ENCODE data around the gene IRAK2.

IRAK2 gene

GRCh38 chr3:10286596-10287295 is 122.0 kb downstream of the IRAK2 start:
- DNase-seq = peak; percentile 15

GRCh38 chr3:10287936-10288574 is 123.3 kb downstream of the IRAK2 start:
- DNase-seq = no peak

- no peak for DNase-seq
These were observed 123.8 kb downstream of the IRAK2 start for GRCh38 chr3:10288575-10288960.

- no peak for DNase-seq
These were observed 124.4 kb downstream of the IRAK2 start for GRCh38 chr3:10289077-10289476.

DNA sequence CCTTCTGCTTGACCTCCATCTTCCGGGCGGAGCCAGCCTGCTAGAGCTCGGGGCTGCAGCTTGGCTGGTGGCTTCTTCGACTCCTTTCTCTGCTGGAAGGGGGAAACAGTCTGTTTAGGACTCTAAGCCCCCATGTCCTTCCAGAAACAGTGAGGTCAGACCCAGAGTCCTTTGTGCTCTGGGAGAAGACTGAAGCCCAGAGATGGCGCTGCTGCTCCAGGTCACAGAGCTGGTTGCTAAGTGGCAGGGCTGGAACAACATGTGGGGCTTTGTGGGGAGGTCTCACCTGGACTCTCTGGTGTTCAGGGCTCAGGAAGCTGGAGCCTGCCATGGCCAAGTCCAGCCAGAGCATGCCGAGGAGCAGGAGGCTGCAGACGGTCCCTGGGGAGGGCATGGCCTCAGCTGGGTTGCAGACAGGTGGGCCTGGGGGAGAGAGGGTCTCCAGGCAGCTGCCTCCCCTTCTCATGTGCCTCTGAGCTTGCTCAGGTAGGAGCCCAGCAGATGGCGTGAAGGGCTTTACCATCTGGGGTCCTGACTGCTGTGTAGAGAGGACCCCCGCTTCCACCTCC is 125.2 kb downstream of the IRAK2 start:
- DNase-seq = no peak

- DNase-seq = no peak
These were observed 125.9 kb downstream of the IRAK2 start for GRCh38 chr3:10290481-10291176.

DNA sequence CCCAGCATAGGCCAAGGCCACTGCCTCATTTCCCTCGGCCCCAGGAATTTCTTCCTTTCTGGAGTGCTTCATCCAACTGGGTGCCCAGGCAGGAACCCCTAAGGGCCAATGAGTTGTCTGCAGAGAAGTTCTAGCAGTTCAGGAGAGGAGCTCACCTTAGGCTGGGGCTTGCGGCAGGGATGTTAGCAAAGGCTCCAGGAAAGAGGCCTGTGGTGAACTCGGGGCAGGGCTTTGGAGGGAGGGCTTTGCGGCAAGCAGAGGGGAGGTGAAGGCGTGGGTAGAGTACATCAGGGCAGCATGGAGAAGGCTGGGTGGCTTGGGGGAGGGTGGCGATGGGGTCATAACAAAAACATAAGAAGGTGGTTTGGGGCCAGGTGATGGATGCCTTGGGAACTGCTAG is 126.9 kb downstream of the IRAK2 start:
- no peak for DNase-seq

DNA sequence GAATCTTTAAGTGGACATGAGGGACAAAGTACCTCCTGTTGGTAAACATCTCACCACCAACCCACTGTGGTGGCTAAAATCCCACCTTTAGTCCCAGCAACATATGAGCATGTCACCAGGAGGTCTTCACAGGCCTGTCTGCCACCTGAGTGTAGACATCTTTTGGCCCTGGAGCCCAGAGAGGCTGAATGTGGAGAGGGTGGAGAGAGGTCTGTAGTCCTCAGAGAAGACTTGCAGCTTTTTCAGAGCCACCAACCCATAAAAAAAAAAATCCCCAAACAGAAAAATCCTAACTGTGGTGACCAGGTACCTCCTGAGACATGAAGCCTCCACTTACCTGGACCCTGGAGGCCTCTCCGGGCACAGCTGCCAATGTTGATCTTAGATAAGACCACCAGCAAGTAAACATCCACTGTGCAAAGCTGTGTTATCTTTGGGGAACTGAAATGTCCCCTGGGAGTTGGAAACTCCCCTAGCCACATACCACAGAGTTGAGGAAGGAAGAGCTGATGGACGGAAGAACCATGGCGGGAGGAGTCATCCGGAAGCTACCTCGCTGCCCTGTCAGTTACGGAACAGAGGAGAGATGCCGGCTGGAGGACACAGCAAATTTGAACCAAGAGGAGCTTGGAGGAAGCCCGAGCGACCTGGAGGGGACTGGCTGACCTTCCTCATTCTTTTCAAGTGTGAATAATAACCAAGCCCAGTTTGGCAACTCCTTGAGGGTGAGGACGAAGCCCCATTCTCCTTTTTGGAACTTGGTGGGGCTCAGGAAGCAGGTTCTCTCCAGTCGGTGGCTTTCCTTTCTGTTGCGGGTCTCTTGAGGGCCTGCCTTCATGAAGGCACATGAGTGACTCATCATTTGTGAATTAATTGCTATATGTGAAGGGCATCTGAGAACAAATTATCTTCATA is 128.0 kb downstream of the IRAK2 start, which contains the start of gene GHRL:
GHRL (minus strand) TSS at position 443 of the 915 bp plus-strand sequence. CDS start 2,767 bp downstream, outside the sequence.
- no peak for DNase-seq
